H9 (cell line): ENCODE measurements around the gene SCRN3. TPM values are rescaled to one million over a fixed set of nuclear protein-coding genes. Genes with fewer than 3 reads are reported as not detected.
A peak's percentile ranks its signal among the peaks of the same experiment; 100 is the strongest.

ENCODE experiments used
- DNase-seq: peaks from one replicate; pipeline ENCODE4 v3.0.0-alpha.2; 2017
- H2AFZ ChIP-seq: one replicate; pipeline ENCODE4 v1.6.1; 2013; ENCODE audit warnings: mild to moderate bottlenecking, low read length, control low read depth, moderate library complexity
- H2AK5ac ChIP-seq: 2 replicates; pipeline ENCODE4 v1.6.1; 2013; ENCODE audit warnings: low read length, control low read depth, mixed read lengths; ENCODE audit not compliant: insufficient read length
- H2BK120ac ChIP-seq: one replicate; pipeline ENCODE4 v1.6.1; 2013; ENCODE audit warnings: low read depth, mild to moderate bottlenecking, low read length, control low read depth, inconsistent platforms; ENCODE audit not compliant: poor library complexity, severe bottlenecking
- H2BK12ac ChIP-seq: 2 replicates; pipeline ENCODE4 v1.6.1; 2013; ENCODE audit warnings: low read length, control low read depth, mixed read lengths, low read depth; ENCODE audit not compliant: insufficient read length
- H2BK15ac ChIP-seq: 2 replicates; pipeline ENCODE4 v1.6.1; 2013; ENCODE audit warnings: low read depth, low read length, control low read depth
- H2BK20ac ChIP-seq: one replicate; pipeline ENCODE4 v1.6.1; 2013; ENCODE audit warnings: low read depth, mild to moderate bottlenecking, low read length, control low read depth, inconsistent platforms; ENCODE audit not compliant: poor library complexity, severe bottlenecking
- H2BK5ac ChIP-seq: 2 replicates; pipeline ENCODE4 v1.6.1; 2013; ENCODE audit warnings: low read length, control low read depth, mixed read lengths; ENCODE audit not compliant: insufficient read length
- H3K14ac ChIP-seq: 2 replicates; pipeline ENCODE4 v1.6.1; 2013; ENCODE audit warnings: low read length, control low read depth; ENCODE audit not compliant: insufficient read depth
- H3K18ac ChIP-seq: 2 replicates; pipeline ENCODE4 v1.6.1; 2013; ENCODE audit warnings: low read depth, mild to moderate bottlenecking, mixed read lengths, low read length, control low read depth; ENCODE audit not compliant: insufficient read length
- H3K23ac ChIP-seq: 2 replicates; pipeline ENCODE4 v1.6.1; 2013; ENCODE audit warnings: low read length, control low read depth, mixed read lengths, low read depth; ENCODE audit not compliant: insufficient read length
- H3K23me2 ChIP-seq: 2 replicates; pipeline ENCODE4 v1.6.1; 2013; ENCODE audit warnings: low read depth, mild to moderate bottlenecking, mixed read lengths, low read length, control low read depth; ENCODE audit not compliant: insufficient read length, poor library complexity, severe bottlenecking
- H3K27ac ChIP-seq: 2 replicates; pipeline ENCODE4 v1.5.1; 2013; ENCODE audit warnings: low read length, control low read depth, mixed read lengths, low read depth; ENCODE audit not compliant: insufficient read length
- H3K27me3 ChIP-seq: 2 replicates; pipeline ENCODE4 v1.6.1; 2013; ENCODE audit warnings: low read length, control low read depth, inconsistent platforms; ENCODE audit not compliant: insufficient read depth
- H3K4ac ChIP-seq: 2 replicates; pipeline ENCODE4 v1.6.1; 2013; ENCODE audit warnings: low read depth, mild to moderate bottlenecking, control low read depth, inconsistent platforms, low read length, moderate library complexity
- H3K4me1 ChIP-seq: 2 replicates; pipeline ENCODE4 v1.6.1; 2013; ENCODE audit warnings: low read length, control low read depth, inconsistent platforms; ENCODE audit not compliant: insufficient read depth
- H3K4me2 ChIP-seq: 2 replicates; pipeline ENCODE4 v1.6.1; 2013; ENCODE audit warnings: low read length, control low read depth, mixed read lengths; ENCODE audit not compliant: insufficient read length, insufficient read depth
- H3K56ac ChIP-seq: 2 replicates; pipeline ENCODE4 v1.6.1; 2013; ENCODE audit warnings: low read depth, mild to moderate bottlenecking, mixed read lengths, low read length, control low read depth; ENCODE audit not compliant: insufficient read length
- H3K79me1 ChIP-seq: 2 replicates; pipeline ENCODE4 v1.6.1; 2013; ENCODE audit warnings: low read depth, mild to moderate bottlenecking, moderate library complexity, low read length, control low read depth, inconsistent platforms; ENCODE audit not compliant: insufficient read depth, poor library complexity, severe bottlenecking
- H3K79me2 ChIP-seq: 2 replicates; pipeline ENCODE4 v1.6.1; 2013; ENCODE audit warnings: low read length, control low read depth, inconsistent platforms; ENCODE audit not compliant: insufficient read depth
- H3K9ac ChIP-seq: 2 replicates; pipeline ENCODE4 v1.6.1; 2013; ENCODE audit warnings: low read length, control low read depth, mixed read lengths; ENCODE audit not compliant: insufficient read length; ENCODE audit errors: extremely low read depth
- H3K9me3 ChIP-seq: one replicate; pipeline ENCODE4 v1.6.1; 2013; ENCODE audit warnings: low read depth, low read length, inconsistent platforms; ENCODE audit not compliant: control insufficient read depth
- H3T11ph ChIP-seq: one replicate; pipeline ENCODE4 v1.6.1; 2013; ENCODE audit warnings: mild to moderate bottlenecking, low read length, control low read depth, inconsistent platforms
- H4K20me1 ChIP-seq: one replicate; pipeline ENCODE4 v1.6.1; 2013; ENCODE audit not compliant: control insufficient read depth, insufficient read length, insufficient read depth
- H4K5ac ChIP-seq: 2 replicates; pipeline ENCODE4 v1.6.1; 2013; ENCODE audit warnings: low read depth, mild to moderate bottlenecking, mixed read lengths, low read length, control low read depth; ENCODE audit not compliant: insufficient read length
- H4K8ac ChIP-seq: replicated peaks from 2 replicates; pipeline ENCODE4 v1.6.1; 2013; ENCODE audit warnings: low read length, control low read depth, mixed read lengths, low read depth; ENCODE audit not compliant: insufficient read length
- H4K91ac ChIP-seq: 2 replicates; pipeline ENCODE4 v1.6.1; 2013; ENCODE audit warnings: low read depth, mild to moderate bottlenecking, moderate library complexity, mixed read lengths, low read length, control low read depth; ENCODE audit not compliant: insufficient read length
- H3K27ac Mint-ChIP-seq, 3 experiments: 2 replicates in 2 of 3; 3 replicates in 1 of 3; pipeline ENCODE4 v1.8.0; 2020 to 2021; ENCODE audit warnings: mixed read lengths in 3 of 3, mild to moderate bottlenecking in 1 of 3, moderate library complexity in 1 of 3
- H3K27me3 Mint-ChIP-seq: 2 replicates; pipeline ENCODE4 v1.8.0; 2021; ENCODE audit warnings: low read depth, mild to moderate bottlenecking, moderate library complexity, mixed read lengths
- H3K36me3 Mint-ChIP-seq, 3 experiments: 2 replicates in 2 of 3; 3 replicates in 1 of 3; pipeline ENCODE4 v1.8.0; 2020 to 2021; ENCODE audit warnings: low read depth in 3 of 3, mixed read lengths in 3 of 3; ENCODE audit not compliant: insufficient read depth in 1 of 3
- H3K4me1 Mint-ChIP-seq, 2 experiments: 2 replicates each; pipeline ENCODE4 v1.8.0; 2020; ENCODE audit warnings: mixed read lengths in 2 of 2
- H3K4me3 Mint-ChIP-seq, 2 experiments: 2 replicates in 1 of 2; 3 replicates in 1 of 2; pipeline ENCODE4 v1.8.0; 2020 to 2021; ENCODE audit warnings: mild to moderate bottlenecking in 2 of 2, mixed read lengths in 2 of 2, moderate library complexity in 1 of 2
- H3K9me3 Mint-ChIP-seq, 2 experiments: 2 replicates in 1 of 2; 3 replicates in 1 of 2; pipeline ENCODE4 v1.8.0; 2020; ENCODE audit warnings: mild to moderate bottlenecking in 2 of 2, mixed read lengths in 2 of 2, moderate library complexity in 1 of 2
- WGBS: extraction: QIAGEN DNeasy Blood & Tissue Kit; methylation state at CpG from one replicate; pipeline ENCODE4 v1.1.7; 2013; ENCODE audit warnings: missing lambda C conversion rate, low lambda C conversion rate, mixed read lengths; ENCODE audit not compliant: insufficient read length; ENCODE audit errors: extremely low coverage; 5-methylcytosine and 5-hydroxymethylcytosine counted together
- total RNA-seq: library from RNA; stranded (reverse); gene quantifications from 2 replicates; pipeline ENCODE4 v1.2.1, GENCODE V29; 2021
- TF ChIP-seq, protein P1 (sequence below): fragments of 200-600 bp; sonication (generic); conservative IDR thresholded peaks from 3 replicates; pipeline ENCODE4 v1.8.0; 2021; ENCODE audit warnings: antibody characterized with exemption, mild to moderate bottlenecking

The SCRN3 gene
- total RNA-seq, 1 experiment from 2014 or later: 8.7 TPM

DNA sequence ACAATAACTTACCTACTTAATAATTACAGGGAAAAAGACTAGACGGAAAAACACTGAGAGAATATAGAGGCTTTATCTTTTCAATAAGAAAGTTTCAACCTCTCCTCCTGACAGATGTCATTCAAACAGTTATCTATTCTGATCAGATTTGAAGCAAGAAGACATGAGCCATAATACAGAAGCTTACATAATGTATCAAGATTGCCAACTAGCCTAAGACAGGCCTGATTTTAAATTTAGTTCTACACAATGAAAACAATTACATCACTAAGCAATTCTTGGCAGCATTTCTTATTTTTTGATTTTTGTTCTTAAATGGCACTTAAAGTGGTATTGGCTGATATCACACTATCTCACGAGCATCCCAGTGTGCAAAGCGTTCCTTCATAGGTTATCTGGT lies 49.7 kb downstream of the SCRN3 start:
- H3K4me1 ChIP-seq: no peaks in the 10 kb centered on the region; the same call in 1 of the 2 replicates
- no peak overlapping the region for H2BK5ac ChIP-seq
- H2AK5ac ChIP-seq: no peak overlapping the region
- no peak overlapping the region for H3K4ac ChIP-seq
- H4K91ac ChIP-seq: no peak overlapping the region
- H3K4me2 ChIP-seq: no peak overlapping the region
- TF ChIP-seq, protein P1, sequence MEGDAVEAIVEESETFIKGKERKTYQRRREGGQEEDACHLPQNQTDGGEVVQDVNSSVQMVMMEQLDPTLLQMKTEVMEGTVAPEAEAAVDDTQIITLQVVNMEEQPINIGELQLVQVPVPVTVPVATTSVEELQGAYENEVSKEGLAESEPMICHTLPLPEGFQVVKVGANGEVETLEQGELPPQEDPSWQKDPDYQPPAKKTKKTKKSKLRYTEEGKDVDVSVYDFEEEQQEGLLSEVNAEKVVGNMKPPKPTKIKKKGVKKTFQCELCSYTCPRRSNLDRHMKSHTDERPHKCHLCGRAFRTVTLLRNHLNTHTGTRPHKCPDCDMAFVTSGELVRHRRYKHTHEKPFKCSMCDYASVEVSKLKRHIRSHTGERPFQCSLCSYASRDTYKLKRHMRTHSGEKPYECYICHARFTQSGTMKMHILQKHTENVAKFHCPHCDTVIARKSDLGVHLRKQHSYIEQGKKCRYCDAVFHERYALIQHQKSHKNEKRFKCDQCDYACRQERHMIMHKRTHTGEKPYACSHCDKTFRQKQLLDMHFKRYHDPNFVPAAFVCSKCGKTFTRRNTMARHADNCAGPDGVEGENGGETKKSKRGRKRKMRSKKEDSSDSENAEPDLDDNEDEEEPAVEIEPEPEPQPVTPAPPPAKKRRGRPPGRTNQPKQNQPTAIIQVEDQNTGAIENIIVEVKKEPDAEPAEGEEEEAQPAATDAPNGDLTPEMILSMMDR: no peak
- no peak overlapping the region for H3K9ac ChIP-seq
- no peak for DNase-seq
- Mint-ChIP-seq H3K27me3 (no peaks in the 10 kb centered on the region), H3K9me3 (peaks cover 0 to 2% of the 10 kb centered on the region in 2 experiments; a peak in 1 of 5 replicates), H3K4me1 (peaks cover 14 to 20% of the 10 kb centered on the region in 2 experiments), H3K27ac (peak overlapping the region in 1 of 3 experiments; percentile 45; a peak in 3 of 7 replicates), H3K4me3 (no peak overlapping the region), H3K36me3 (no peaks in the 10 kb centered on the region)
- no peak overlapping the region for H2BK15ac ChIP-seq
- H3K9me3 ChIP-seq: no peaks in the 10 kb centered on the region
- no peak overlapping the region for H3K18ac ChIP-seq
- H2BK12ac ChIP-seq: no peak overlapping the region
- H3K79me1 ChIP-seq: no peaks in the 10 kb centered on the region
- no peak overlapping the region for H2BK120ac ChIP-seq
- no peaks in the 10 kb centered on the region for H3K23me2 ChIP-seq
- H3K56ac ChIP-seq: no peak overlapping the region
- H3K14ac ChIP-seq: no peak overlapping the region
- H4K8ac ChIP-seq: no peak overlapping the region
- no peaks in the 10 kb centered on the region for H3K79me2 ChIP-seq
- WGBS: no CpG with 5 or more reads among the region's 3 CpGs
- H4K20me1 ChIP-seq: no peaks in the 10 kb centered on the region
- H2AFZ ChIP-seq: no peak overlapping the region
- H4K5ac ChIP-seq: no peak overlapping the region
- no peak overlapping the region for H2BK20ac ChIP-seq
- H3K27me3 ChIP-seq: no peaks in the 10 kb centered on the region
- no peak overlapping the region for H3T11ph ChIP-seq
- no peak overlapping the region for H3K23ac ChIP-seq
- H3K27ac ChIP-seq: no peak overlapping the region
